GM23338 (cell line): Measurements from ENCODE around the gene CNTNAP5. TPM values are rescaled to one million over a fixed set of nuclear protein-coding genes. Genes with fewer than 3 reads are reported as not detected.

Experiments used
- EZH2phosphoT487 ChIP-seq: fragments of 200-600 bp; sonication (generic); IDR thresholded peaks from one replicate; pipeline ENCODE4 v1.8.1; 2018; ENCODE audit warnings: antibody characterized with exemption; ENCODE audit not compliant: unreplicated experiment
- POLR2AphosphoS5 ChIP-seq: IDR thresholded peaks from 2 replicates; pipeline ENCODE4 v1.6.1; 2016; ENCODE audit warnings: antibody characterized with exemption, low read depth
- STAT1 ChIP-seq: IDR thresholded peaks from one replicate; pipeline ENCODE4 v1.6.1; 2016; ENCODE audit warnings: antibody characterized with exemption; ENCODE audit not compliant: unreplicated experiment
- ZNF114 ChIP-seq: fragments of 250-450 bp; sonication (Bioruptor Pico); IDR thresholded peaks from 2 replicates; pipeline ENCODE4 v1.5.0; 2020; ENCODE audit warnings: mild to moderate bottlenecking, moderate library complexity
- ZNF462 ChIP-seq: fragments of 250-450 bp; sonication (Bioruptor Pico); IDR thresholded peaks from 2 replicates; pipeline ENCODE4 v1.5.0; 2020; ENCODE audit warnings: mild to moderate bottlenecking, moderate library complexity
- polyA plus RNA-seq: library from polyadenylated mRNA; unstranded; fragments of >200 nt; fragmentation: Nextera tagmentation; extraction: Ambion mirVana; gene quantifications from 2 replicates; pipeline ENCODE4 v1.2.1, GENCODE V29; 2016
- total RNA-seq: library from RNA; depleted of rRNA; stranded (reverse); fragments of >200 nt; shearing (Covaris generic); gene quantifications from 2 replicates; pipeline ENCODE4 v1.2.3, GENCODE V29; 2014
- TF ChIP-seq, protein P1 (sequence below), 2 experiments: fragments of 200-600 bp in 1 of 2; sonication (generic) in 1 of 2; conservative IDR thresholded peaks; 2 replicates each; pipeline versions ENCODE4 v1.5.1 to v1.6.1; 2016 to 2017; ENCODE audit warnings: antibody characterized with exemption in 2 of 2, low read depth in 2 of 2, mild to moderate bottlenecking in 2 of 2, moderate library complexity in 1 of 2
- TF ChIP-seq, protein P2 (sequence below): IDR thresholded peaks from 2 replicates; pipeline ENCODE4 v1.6.1; 2016; ENCODE audit warnings: antibody characterized with exemption

CNTNAP5 gene
- total and polyA plus RNA-seq, 2 experiments from 2014 or later: 0.49 to 0.50 TPM

DNA sequence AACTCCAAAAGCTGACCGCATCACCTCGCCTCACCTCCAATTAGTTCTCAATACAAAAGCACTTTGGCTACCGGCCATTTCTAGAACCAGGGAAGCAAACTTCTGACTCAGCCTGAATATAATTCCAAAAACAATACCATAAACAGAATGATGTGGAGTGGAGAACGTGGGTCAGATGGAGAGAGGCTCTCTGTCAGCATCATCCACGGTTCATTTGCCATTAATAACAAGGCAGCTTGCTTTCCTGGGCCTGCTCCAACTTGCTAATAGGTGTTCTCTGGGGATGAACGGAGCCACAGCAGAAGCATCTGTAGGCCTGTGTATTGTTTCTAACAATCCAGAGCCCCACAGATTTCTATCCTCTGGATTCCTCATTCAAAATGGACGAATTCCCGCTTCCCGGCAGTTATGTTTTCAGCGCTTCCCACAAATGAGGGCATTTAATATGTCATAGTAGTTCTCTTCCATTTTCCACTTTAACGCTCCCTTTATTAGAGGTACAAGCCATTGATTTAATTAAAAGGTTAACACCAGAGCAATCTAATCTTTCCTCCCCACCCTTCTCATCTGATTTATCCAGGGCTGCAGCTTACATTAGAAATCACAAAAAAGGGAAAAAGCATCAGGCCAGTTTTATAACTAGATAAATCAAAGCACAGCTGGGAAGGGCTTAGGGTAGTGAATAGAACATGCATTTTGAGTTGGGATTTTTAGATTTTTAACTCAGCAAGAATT lies 23.2 kb upstream of the CNTNAP5 start (continued):
- TF ChIP-seq ZNF462 (CRISPR knock-in tag) (no peak), STAT1 (no peak), ZNF114 (CRISPR knock-in tag) (no peak), POLR2AphosphoS5 (no peak), EZH2phosphoT487 (no peak)
- TF ChIP-seq, protein P1, sequence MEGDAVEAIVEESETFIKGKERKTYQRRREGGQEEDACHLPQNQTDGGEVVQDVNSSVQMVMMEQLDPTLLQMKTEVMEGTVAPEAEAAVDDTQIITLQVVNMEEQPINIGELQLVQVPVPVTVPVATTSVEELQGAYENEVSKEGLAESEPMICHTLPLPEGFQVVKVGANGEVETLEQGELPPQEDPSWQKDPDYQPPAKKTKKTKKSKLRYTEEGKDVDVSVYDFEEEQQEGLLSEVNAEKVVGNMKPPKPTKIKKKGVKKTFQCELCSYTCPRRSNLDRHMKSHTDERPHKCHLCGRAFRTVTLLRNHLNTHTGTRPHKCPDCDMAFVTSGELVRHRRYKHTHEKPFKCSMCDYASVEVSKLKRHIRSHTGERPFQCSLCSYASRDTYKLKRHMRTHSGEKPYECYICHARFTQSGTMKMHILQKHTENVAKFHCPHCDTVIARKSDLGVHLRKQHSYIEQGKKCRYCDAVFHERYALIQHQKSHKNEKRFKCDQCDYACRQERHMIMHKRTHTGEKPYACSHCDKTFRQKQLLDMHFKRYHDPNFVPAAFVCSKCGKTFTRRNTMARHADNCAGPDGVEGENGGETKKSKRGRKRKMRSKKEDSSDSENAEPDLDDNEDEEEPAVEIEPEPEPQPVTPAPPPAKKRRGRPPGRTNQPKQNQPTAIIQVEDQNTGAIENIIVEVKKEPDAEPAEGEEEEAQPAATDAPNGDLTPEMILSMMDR (conservative IDR thresholded peaks at IDR 0.05; ENCODE audit: low read depth in 2 of 2): no peak
- TF ChIP-seq, protein P2, sequence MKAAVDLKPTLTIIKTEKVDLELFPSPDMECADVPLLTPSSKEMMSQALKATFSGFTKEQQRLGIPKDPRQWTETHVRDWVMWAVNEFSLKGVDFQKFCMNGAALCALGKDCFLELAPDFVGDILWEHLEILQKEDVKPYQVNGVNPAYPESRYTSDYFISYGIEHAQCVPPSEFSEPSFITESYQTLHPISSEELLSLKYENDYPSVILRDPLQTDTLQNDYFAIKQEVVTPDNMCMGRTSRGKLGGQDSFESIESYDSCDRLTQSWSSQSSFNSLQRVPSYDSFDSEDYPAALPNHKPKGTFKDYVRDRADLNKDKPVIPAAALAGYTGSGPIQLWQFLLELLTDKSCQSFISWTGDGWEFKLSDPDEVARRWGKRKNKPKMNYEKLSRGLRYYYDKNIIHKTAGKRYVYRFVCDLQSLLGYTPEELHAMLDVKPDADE: no peak
